Measurements from ENCODE around the gene MRPL1.

The MRPL1 gene

GRCh38 chr4:77862478-77863216 is at the start of gene MRPL1:
MRPL1 (plus strand) TSS chr4:77862830; CDS start chr4:77862849, 19 bp downstream.
- peak; percentile 91 for DNase-seq

- no peak for DNase-seq
These were observed 47.0 kb upstream of the MRPL1 start for GRCh38 chr4:77815636-77816035.

- no peak for DNase-seq
These were observed 46.1 kb upstream of the MRPL1 start for GRCh38 chr4:77816546-77816945.

GRCh38 chr4:77817304-77818072 is 45.1 kb upstream of the MRPL1 start:
- no peak for DNase-seq

- DNase-seq, result peak; percentile 65
These were observed 44.5 kb upstream of the MRPL1 start for GRCh38 chr4:77818073-77818601.

GRCh38 chr4:77818602-77819403 is 43.8 kb upstream of the MRPL1 start, which contains the start of gene CNOT6L:
CNOT6L (minus strand) TSS chr4:77819368; CDS start chr4:77819308, 60 bp downstream.
- peak; percentile 54 for DNase-seq

GRCh38 chr4:77819404-77819842 is 43.2 kb upstream of the MRPL1 start:
- peak; percentile 15 for DNase-seq

- peak; percentile 86 for DNase-seq
These were observed 42.6 kb upstream of the MRPL1 start for GRCh38 chr4:77819843-77820648.

- no peak for DNase-seq
These were observed 41.7 kb upstream of the MRPL1 start for GRCh38 chr4:77820649-77821561.

GRCh38 chr4:77821775-77822174 is 40.9 kb upstream of the MRPL1 start:
- DNase-seq, result no peak

GRCh38 chr4:77826275-77826674 is 36.4 kb upstream of the MRPL1 start:
- DNase-seq, result no peak

- DNase-seq, result no peak
These were observed 35.3 kb upstream of the MRPL1 start for GRCh38 chr4:77827343-77827742.

- no peak for DNase-seq
These were observed 29.4 kb upstream of the MRPL1 start for GRCh38 chr4:77833126-77833724.

GRCh38 chr4:77834403-77834802 is 28.2 kb upstream of the MRPL1 start:
- DNase-seq, result no peak

GRCh38 chr4:77843628-77844027 is 19.0 kb upstream of the MRPL1 start:
- DNase-seq, result no peak

GRCh38 chr4:77844363-77844762 is 18.3 kb upstream of the MRPL1 start:
- no peak for DNase-seq

- DNase-seq, result no peak
These were observed 17.2 kb upstream of the MRPL1 start for GRCh38 chr4:77845400-77845799.

GRCh38 chr4:77845929-77846328 is 16.7 kb upstream of the MRPL1 start:
- DNase-seq, result no peak

GRCh38 chr4:77848508-77848907 is 14.1 kb upstream of the MRPL1 start:
- no peak for DNase-seq

GRCh38 chr4:77849278-77849965 is 13.2 kb upstream of the MRPL1 start:
- DNase-seq, result peak; percentile 29
